NCI-H2171 treated with DMSO at 0.1 percent for 48 hours (cell line): ENCODE data around the gene PIK3R2.

Experiments used
- DNase-seq: peaks from one replicate; lab custom pipeline; 2025; lab: John Stamatoyannopoulos, UW

The PIK3R2 gene

DNA sequence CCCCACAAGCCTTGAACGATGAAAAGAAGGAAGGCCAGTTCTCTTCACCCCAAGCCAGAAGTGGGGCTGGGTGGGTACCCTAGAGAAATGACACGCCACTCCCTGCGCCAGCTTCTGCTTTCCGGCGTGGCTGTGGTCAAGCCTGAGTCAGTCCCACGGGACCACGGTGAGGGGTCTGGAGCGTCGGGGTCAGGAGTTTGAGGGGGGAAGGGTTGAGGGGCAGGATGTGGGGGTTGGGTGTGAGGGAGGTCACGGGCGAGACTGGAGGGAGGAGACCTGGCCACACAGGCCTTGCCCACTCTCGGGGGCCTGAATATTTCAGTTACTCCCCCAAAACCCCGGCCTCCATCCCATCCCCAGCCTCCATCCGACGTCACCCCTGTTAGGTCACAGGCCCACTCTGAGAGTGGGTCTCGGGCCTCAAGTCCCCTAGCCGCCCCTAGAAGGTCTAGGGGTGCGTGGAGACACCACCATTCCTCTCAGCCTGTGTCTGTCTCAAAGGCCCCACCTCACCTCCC is 20.1 kb downstream of the PIK3R2 start:
- no peak for DNase-seq

DNA sequence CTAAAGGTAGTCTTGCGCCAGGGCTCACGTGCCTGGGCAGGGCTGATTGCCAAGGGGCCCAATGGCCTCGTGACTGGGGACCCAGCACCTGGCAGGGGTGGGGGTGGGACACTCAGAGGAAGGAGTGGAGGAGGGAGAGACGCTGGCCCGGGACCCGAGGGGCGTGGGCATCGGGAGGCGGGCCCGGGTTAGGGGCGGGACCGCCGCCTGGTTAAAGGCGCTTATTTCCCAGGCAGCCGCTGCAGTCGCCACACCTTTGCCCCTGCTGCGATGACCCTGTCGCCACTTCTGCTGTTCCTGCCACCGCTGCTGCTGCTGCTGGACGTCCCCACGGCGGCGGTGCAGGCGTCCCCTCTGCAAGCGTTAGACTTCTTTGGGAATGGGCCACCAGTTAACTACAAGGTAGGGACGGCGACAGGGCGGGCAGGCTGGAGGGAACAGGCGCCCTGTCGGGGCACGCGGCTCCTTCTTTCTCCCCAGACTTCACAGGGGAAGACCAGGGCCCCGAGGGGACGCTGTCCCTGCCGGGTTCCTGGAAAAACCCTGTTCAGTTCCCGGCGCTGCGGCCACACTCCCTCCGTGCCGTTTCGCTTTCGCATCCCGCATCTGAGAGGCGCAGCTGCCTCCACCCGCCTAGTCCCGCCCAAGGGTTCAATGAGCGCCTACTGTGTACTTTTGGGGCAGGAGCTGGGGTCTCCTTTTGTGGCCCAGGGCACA is 20.8 kb downstream of the PIK3R2 start, which contains the start of gene IFI30:
IFI30 (plus strand) TSS at position 242 of the 717 bp plus-strand sequence; CDS start at position 271, 29 bp downstream.
- DNase-seq: peak; percentile 78

DNA sequence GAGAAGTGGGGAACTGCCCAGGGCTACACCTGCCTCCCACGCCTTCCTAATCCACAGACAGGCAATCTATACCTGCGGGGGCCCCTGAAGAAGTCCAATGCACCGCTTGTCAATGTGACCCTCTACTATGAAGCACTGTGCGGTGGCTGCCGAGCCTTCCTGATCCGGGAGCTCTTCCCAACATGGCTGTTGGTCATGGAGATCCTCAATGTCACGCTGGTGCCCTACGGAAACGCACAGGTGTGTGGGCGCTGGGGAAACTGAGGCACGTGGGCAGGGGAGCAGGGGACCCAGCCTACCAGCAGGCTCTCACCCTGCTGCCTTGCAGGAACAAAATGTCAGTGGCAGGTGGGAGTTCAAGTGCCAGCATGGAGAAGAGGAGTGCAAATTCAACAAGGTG is 22.0 kb downstream of the PIK3R2 start:
- DNase-seq: no peak

DNA sequence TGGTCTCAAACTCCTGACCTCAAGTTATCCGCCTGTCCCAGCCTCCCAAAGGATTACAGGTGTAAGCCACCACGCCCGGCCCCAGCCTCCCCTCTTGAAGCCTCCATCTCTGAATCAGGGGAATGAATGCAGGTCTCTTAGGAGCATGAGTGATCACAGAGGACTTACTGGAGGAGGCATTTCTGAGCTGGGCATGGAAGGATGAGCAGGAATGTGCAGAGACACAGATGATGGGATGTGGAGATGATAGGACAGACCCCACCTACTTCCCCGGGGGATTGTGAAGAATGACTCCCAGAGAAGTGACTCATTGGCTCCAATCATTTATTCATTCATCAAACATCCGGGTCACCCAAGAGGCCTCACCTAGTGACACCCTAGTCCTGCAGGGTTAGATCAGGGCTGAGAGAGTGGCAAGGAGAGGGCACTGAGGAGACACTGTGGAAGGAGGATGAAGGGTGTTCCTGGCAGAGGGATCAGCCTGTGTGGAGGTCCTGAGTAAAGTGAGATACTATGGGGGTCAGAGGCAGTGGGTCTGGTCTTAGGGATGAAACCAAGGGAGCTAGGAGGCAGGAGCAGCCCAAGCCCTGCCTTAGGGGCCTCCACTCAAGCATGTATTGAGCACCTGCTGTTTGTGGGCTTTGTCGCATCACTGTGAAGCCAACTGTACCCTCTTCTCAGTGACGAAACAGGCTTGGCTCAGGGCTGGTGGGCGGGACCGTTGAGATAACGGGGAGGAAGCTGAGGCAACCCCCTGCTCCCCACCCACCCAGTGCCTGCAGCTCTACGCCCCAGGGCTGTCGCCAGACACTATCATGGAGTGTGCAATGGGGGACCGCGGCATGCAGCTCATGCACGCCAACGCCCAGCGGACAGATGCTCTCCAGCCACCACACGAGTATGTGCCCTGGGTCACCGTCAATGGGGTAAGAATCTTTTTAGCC is 23.7 kb downstream of the PIK3R2 start:
- no peak for DNase-seq

DNA sequence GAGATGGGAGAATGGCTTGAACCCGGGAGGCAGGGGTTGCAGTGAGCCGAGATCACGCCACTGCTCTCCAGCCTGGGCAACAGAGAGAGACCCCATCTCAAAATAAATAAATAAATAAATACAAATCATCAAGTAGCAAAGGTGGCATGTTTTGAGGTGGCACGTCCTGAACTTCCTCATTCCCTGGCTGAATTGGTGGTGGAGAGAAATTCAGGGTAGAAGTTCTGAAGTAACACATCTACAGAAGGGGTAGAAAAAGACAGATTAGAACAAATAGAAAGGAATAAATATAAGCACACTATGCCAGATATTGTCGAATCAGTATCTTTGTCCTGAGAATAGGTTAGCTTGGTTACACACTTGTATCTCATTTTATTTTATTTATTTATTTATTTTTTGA is 27.0 kb downstream of the PIK3R2 start:
- no peak for DNase-seq

DNA sequence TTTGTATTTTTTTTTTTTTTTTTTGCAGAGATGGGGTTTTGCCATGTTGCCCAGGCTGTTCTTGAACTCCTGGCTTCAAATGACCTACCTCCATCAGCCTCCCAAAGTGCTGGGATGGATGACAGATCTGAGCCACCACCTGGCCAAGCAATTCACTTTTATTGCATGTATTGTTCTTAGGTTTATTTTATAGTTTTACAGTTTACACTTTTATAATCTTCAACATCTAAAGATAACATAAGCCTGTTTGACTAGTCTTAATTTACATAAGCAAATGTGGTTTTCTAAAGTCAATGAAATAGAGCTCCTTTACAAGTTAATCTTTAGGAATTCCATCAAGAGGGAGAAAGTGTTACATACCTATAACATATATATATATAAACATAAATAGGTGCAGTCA is 30.6 kb downstream of the PIK3R2 start:
- DNase-seq: no peak

DNA sequence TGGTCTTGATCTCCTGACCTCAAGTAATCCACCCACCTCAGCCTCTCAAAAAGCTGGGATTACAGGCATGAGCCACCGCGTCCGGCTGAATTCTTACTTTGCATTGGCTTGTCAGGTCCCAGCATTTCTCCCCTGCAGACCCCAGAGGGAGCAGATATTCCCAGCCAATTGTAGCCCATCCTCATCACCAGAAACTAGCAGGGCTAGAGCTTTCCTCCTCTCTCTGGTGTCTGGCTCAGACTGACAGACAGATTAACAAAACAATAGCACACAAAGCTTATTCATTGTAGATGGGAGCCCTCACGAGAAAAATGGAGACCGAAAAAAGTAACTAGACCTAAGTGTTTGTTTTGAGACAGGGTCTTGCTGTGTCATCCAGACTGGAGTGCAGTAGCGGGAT is 32.6 kb downstream of the PIK3R2 start:
- DNase-seq: no peak

DNA sequence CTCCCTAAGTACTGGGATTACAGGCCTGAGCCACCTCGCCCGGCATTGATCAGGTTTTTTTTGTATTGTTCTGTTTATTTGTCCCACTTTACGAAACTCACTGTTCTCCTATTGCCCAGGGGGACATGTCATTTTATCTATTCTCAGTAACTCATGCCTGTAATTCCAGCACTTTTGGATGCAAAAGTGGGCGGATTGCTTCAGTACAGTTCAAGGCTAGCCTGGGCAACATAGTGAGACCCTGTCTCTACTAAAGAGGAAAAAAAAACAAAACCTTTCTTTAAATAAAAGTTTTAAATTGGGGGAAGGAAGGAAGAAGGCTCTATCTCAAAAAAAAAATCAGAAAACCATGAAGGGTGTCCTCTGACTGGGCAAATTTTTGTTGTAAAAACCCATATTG is 37.3 kb downstream of the PIK3R2 start:
- DNase-seq: no peak

DNA sequence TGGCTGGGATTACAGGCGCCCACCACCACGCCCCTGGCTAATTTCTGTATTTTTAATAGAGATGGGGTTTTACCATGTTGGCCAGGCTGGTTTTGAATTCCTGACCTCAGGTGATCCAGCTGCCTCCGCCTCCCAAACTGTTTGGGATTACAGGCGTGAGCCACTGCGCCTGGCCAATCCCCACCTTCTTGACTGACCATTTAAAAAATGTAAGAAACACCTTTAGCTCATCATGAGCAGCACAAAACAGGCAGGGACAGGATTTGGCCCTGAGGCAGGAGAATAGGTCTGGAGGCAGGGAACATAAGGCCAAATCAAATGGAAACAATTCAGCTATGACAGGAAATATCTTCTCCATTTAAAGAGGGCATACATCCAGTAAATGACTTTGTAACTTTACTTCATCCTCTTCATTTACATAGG is 38.7 kb downstream of the PIK3R2 start:
- no peak for DNase-seq

DNA sequence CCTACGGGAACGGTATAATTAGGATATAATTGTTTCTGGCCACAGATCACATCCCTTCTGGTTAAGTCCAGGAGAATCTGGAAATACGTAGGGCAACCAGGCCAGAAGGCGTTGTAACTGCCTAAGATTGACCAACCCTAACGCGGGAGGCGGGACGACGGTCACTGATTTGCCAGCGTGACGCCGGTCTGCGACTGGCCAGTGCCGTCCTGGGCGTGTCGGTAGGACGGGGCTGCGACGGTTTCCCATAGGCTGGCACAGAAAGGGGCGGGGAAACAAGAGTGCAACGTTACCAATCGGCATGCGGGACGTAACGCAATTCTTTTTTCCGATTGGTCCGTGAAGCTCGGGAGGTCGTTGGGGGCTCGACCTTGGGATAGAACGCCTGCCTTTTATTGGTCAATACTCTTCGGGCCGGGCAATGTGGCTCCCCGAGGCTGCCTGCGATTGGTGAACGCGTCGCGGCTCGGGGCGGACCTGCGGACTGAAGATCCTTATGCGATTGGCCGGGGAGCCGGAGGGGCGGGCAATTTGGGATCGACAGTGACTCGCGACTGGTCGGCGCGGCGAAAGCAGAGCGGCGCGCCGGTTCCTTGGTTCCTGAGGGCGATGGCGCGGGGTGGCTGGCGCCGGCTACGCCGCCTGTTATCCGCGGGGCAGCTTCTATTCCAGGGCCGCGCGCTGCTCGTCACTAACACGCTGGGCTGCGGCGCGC is 39.9 kb downstream of the PIK3R2 start, which contains the start of gene MPV17L2:
MPV17L2 (plus strand) TSS at position 546 of the 715 bp plus-strand sequence; CDS start at position 610, 64 bp downstream.
- DNase-seq: peak; percentile 100

DNA sequence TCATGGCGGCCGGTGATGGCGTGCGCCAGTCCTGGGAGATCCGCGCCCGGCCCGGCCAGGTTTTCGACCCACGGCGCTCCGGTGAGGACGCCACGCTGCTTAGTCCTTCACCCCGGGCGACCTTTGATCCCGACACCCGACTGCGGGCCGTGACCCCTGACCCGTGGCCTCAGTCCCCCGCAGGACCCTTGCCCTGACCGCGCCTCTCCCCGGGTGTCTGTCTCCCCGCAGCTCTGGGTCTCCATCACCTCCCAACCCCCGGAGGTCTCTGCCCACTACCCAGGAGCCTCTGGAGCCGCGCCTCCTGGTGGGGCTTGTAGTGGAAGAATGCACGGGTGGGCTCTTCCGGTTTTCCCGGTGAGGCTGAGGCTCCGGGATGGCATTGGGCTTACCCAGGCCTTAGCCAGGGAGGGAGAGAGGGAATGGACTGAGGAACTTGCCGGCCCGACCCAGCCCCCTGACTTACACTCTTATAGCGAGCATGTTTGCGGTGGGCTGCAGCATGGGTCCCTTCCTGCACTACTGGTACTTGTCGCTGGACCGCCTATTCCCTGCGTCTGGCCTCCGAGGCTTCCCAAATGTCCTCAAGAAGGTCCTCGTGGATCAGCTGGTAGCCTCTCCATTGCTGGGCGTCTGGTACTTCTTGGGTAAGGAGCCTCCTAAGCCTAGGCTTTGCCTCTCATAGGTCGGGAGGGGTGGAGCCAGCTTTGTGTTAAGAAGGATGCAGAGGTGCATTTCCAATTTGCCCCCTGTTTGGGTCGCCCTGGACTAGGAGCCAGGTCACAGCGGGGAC is 40.6 kb downstream of the PIK3R2 start:
- DNase-seq: no peak

DNA sequence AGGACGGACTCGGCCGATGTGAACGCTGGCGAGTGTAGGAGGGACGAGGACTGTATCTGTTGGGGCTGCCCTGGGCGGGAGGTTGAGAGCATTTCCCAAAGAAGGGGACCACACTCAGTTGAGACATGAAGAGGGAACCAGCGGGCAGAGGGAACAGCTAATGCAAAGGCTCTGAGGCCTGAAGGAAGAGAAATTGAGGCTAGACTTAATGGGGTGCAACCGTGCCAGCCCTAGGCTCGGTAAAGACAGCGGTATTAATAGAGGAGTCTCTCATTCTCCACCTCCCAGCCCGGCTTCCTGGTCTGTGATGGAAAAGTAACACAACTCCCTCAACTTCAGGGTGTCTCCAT is 41.2 kb downstream of the PIK3R2 start:
- DNase-seq: no peak

DNA sequence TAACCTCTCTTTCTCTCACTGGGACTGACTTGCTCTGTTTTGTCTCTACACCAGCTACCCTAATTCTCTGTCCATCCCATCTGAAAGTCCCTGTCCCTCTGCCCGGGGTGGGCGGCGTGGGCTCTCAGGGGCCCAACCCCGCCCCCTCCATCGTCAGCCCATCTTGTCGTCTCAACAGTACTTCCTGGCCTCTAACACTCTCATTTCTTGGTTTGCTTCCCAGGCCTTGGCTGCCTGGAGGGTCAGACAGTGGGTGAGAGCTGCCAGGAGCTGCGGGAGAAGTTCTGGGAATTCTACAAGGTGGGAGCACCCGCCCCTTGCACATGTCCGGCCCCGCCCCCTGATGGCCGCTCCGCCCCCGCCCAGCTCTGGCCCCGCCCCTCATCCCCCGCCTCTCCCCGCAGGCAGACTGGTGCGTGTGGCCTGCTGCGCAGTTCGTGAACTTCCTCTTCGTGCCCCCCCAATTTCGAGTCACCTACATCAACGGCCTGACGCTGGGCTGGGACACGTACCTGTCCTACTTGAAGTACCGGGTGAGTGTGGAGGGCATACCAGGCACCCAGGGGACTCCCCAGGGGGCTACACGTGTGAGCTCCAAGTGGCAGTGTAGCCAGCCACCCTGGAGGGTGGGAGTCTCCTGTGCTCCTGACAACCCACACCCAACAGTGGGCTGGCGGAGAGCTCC is 41.7 kb downstream of the PIK3R2 start:
- no peak for DNase-seq

DNA sequence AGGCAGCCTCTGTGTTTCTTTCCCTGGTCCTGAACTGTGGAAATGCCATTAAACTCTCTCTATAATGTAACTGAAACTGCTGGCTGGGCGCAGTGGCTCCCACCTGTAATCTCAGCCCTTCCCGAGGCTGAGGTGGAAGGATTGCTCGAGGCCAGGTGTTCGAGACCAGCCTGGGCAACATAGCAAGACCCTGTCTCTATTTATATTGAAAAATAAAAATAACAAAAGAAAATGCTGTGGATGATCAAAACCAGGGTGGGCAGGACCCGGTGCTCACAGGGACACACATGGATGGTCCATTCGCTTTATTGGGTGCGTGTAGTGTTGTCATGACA is 43.5 kb downstream of the PIK3R2 start:
- no peak for DNase-seq

DNA sequence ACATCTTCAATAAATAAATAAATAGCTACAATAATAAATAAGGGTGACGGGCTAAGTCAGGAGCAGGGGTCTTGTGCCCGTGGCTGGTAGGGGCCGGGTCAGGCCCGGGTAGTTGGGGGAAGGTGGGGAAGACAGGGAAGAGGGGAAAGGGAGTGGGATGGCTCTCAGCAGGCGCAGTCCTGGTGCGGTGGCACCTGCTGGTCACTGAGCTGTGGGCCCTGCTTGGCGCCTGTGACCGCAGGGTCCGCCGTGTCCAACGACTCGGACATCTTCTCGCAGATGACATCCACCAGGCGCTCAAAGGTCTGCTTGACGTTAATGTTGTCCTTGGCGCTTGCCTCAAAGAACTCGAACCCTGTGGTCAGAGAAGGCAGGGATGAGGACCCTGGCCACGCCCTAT is 44.3 kb downstream of the PIK3R2 start:
- no peak for DNase-seq

DNA sequence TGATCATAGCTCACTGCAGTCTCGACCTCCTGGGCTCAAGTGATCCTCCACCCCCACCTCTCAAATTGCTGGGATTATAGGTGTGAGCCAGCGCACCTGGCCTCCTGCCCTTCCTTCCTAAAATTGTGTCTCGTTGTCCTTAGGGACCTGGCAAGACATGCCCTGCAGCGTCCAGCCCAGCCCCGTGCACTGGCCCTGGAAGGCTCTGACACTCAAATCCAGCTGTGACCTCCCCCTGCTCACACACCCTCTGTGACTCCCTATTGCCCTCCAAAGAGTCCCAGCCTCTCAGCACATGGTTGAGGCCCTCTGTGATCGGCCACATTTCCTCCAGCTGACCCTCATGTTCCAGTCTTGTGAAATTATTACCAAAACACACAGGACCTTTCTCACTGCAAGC is 45.0 kb downstream of the PIK3R2 start:
- no peak for DNase-seq

DNA sequence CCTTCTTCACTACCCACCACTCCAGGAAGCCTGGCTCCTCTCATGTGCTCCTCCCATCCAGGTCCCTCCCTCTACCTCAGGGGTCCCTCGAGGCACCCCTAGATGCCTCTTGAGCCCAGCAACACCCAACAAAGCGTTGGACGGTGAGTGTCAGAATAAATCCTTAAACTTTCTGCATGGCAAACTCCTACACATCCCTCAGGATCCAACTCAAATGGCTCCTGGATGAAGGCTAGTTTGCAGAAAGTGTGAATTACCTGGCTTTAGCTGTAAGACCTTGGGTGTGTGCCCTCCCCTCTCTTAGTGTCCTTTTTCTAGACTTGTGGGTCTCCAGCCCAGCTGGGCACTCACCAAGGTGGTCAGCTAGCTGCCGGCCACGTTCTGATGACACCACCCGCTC is 45.4 kb downstream of the PIK3R2 start:
- DNase-seq: no peak

DNA sequence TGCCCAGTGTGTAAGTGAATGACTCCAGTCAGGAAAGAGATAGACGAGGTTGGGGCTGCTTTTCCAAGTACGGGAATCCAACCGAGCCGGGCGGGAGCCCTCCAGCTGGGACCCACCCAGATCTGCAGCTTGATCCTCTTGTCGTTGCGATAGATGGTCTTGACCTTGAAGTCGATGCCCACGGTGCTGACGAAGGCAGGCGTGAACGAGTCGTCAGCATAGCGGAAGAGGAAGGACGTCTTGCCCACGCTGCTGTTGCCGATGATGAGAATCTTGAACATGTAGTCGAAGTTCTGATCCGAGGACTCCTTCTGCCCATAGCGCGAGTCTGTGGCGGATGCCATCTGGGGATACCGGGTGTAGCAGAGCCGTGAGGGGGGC is 49.4 kb downstream of the PIK3R2 start:
- no peak for DNase-seq

DNA sequence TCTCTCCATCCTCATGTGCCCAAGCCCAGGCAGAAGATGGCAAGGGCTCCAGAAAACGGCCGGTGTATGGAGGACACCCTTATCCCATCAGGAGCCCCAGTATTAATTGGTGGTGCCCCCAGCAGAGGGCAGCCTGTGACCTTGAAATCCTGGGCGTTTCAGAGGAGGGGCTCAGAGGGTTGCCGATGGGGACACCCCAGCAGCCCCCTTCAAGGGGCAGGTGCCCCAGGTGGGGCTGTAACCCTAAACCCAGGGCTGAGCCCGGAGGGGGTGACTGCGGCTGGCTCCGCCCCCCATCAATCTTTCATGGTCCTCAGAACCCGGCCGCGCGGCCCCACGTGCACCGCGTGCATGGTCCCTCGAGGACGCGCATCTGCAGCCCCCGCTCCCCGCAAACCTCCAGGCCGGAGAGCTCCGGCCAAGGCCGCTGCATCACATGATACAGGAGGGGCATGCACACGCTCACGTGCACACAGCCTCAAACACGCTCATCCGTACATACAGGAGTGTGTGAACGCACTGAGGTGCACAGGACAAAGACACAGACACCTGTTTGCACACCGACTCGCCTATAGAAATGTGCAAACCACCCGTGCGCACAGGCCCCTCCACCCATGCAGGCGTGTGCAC is 49.9 kb downstream of the PIK3R2 start:
- DNase-seq: peak; percentile 33

DNA sequence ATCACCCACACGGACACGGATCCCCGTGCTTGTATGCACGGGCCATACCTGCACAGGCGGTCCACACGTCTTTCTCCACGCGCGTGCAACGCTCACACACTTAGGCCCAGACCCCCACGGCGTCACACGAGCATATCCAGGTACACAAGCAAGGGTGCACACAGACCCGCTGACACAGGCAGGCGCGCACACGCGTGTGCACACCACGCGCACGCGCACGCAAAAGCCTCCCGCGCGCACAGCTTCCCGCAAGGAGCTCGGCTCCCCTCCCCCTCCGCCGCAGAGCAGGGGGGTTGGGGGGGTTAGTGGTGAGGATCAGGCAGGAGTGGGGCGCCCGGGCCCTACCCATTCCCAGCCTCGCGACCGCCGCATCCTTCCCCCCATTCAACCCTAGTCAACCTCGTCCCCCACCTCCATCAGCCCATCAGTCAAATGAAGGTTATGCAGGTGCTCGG is 50.5 kb downstream of the PIK3R2 start:
- DNase-seq: no peak
